ENCODE results near the gene HDAC4.

HDAC4 gene

DNA sequence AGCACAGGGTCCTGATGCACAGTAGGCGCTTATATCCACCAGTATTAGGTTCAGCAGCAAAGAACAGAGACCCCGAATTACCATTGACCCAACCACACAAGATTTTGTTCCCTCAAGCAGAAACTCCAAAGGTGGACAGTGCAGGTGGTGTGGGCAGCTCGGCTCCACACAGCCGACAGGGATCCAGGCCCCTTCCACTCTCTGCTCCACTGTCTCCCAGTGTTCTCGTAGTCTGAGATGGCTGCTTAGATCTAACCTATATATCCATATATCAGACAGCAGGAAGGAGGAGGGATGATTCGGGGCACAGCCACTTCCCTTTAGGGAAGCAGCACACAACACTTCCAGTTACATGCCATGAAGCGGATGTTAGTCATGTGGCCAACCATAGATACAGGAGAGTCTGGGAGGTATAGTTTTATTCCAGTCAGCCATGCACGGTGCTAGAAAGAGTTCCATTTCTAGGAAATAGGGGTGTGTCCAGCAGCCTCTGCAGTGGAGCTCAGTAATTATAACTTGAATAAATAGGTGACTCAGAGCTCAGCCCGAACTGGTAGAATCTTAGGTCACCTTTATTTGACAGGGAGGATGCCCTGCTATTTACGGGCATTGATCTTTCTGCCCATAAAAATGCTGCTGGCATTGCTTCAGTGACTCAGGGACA, 394.1 kb downstream of the HDAC4 start:
- H3K27ac ChIP-seq, result no peak overlapping the region
- TF ChIP-seq, protein P1, sequence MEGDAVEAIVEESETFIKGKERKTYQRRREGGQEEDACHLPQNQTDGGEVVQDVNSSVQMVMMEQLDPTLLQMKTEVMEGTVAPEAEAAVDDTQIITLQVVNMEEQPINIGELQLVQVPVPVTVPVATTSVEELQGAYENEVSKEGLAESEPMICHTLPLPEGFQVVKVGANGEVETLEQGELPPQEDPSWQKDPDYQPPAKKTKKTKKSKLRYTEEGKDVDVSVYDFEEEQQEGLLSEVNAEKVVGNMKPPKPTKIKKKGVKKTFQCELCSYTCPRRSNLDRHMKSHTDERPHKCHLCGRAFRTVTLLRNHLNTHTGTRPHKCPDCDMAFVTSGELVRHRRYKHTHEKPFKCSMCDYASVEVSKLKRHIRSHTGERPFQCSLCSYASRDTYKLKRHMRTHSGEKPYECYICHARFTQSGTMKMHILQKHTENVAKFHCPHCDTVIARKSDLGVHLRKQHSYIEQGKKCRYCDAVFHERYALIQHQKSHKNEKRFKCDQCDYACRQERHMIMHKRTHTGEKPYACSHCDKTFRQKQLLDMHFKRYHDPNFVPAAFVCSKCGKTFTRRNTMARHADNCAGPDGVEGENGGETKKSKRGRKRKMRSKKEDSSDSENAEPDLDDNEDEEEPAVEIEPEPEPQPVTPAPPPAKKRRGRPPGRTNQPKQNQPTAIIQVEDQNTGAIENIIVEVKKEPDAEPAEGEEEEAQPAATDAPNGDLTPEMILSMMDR (IDR thresholded peaks at IDR 0.05), result no peak
- no peak for TF ChIP-seq ZFX (IDR thresholded peaks at IDR 0.05; ENCODE audit: borderline replicate concordance)

DNA sequence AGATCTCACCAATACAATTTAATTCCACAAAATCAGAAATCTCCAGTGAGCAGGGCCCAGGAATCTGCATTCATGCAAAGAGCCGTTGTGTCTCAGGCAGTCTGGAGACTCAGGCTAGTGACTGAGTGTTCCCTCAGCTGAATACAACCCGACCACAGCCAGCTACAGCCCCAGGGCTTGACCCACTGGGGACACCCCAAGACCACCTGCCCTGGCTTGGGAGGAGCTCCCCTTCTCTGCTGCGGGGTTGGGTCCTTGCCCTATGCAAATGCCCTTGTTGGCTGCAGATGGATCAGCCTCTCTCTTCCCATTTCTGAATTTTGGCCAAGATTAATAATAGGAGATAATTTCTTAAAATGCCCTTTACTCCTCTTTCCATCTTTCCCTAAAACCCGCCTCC, 395.2 kb downstream of the HDAC4 start:
- TF ChIP-seq, protein P1 (IDR thresholded peaks at IDR 0.05), result no peak
- no peak for TF ChIP-seq ZFX (IDR thresholded peaks at IDR 0.05; ENCODE audit: borderline replicate concordance)
- no peak overlapping the region for H3K27ac ChIP-seq

DNA sequence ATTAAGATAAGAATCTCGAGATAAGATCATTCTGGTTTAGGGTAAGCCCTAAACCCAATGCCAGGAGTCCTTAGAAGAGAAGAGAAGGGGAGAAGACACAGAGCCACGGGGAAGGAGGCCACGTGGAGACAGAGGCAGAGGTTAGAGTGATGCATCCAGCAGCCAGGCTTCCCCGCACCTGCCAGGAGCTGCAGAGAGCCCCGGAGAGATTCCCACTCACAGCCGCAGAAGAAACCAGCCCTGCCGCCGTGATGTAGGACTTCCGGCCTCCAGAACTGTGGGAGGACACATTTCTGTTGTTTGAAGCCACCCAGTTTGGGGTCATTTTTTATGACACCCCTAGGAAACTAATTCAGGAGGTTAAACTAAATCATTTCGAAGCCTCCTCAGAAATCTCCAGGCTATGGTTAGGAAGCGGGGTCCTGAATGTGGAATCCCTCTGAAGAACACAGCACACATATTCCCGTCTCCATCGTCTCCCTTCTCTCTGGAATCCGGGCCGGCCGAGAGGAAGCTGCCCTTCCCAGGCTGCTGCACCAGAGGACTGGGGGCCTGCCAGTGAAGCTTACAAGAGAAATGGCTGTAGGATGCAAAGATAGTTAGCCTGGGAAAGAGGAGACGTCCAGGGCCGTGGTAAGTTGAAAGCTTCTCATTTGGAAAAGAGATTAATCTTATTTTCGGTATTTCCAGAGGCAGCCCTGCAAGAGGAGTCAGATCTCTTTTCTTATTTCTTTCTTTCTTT, 396.4 kb downstream of the HDAC4 start:
- no peak overlapping the region for H3K27ac ChIP-seq
- no peak for TF ChIP-seq ZFX (IDR thresholded peaks at IDR 0.05; ENCODE audit: borderline replicate concordance)
- TF ChIP-seq, protein P1 (IDR thresholded peaks at IDR 0.05), result no peak

DNA sequence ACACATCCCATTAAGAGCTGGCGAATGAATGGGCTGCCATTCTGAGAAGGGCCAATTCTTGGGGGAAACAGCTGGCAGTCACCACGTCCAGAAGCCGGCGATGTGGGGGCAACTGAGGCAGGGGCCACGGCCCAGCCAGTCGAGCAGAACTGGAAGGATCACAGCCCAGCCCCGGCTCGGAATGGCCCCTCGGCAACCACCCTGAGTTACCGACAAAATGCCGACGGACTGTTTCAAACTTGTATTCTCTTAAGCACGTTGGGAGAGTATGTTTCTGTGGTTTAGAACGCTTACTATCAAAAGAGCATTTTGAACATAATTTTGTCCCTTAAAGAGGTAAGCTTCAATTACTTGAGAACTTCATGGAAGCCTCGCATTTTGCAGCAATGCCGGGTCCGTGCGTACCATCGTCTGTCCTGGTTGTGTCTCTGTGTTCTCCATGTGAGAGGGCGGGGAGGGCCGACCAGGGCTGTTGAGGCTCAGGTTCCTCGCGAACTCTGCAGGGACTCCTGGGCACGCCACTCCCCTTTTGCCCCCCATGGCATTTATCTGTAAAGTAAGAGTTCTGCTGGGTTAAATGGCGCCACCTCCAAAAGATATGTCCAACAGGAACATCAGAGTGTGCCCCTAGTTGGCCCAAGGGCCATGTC, 397.1 kb downstream of the HDAC4 start:
- TF ChIP-seq ZFX (IDR thresholded peaks at IDR 0.05; ENCODE audit: borderline replicate concordance), result no peak
- TF ChIP-seq, protein P1 (IDR thresholded peaks at IDR 0.05), result no peak

DNA sequence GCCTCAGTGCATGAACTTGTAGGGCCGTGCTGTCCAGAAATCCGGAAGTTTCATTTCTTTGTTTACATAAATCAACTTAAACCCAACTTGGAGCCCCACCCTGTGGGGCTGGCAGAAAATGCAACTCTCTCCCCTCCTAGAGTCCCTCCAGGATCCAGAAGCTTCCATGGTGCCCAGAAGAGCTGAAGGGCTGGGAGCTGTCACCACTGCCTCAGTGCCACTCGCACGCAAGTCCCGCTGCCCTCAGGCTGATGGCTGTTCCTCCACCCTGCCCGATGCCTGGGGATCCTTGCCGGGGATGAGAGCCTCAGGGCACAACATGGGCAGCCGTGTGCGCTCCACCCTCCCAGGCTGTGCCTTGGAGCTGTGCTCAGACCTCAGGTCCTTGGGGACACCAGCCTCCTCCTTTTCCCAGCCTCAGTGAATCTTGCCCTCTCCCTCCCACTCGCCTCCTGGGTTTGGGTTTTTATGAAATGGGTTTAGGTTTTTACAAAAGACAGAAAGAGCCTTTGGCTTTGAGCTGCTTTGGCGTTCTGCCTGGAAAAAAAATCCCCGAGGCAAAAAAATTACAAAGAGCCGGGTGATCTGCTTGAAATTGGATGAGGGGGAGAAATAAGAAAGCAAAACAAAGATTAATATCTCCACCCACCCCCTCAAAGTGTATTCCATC, 397.7 kb downstream of the HDAC4 start:
- TF ChIP-seq, protein P1 (IDR thresholded peaks at IDR 0.05), result no peak
- TF ChIP-seq ZFX (IDR thresholded peaks at IDR 0.05; ENCODE audit: borderline replicate concordance), result no peak
- no peak overlapping the region for H3K27ac ChIP-seq

More for the DNA sequence above, 397.1 kb downstream of the HDAC4 start:
- H3K27ac ChIP-seq, result no peak overlapping the region

DNA sequence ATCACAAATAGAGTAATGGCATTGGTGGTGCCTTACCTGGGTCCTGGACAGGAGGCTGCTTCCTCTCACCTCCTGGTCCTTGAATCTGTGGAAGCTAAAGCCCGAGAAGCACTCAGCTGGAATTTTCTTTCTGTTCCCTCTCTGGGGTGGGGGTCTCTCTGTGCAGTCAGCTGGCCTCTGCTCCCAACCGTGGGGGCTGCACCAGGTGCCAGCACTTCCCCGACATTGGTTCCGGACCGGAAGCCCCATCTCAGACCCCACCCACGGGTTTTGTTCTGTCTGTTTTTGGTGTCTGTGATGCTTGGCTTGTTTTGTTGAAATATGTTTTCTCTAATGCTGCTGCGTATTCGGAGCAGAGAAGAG, 398.2 kb downstream of the HDAC4 start:
- H3K27ac ChIP-seq, result no peak overlapping the region
- TF ChIP-seq ZFX (IDR thresholded peaks at IDR 0.05; ENCODE audit: borderline replicate concordance), result no peak
- TF ChIP-seq, protein P1 (IDR thresholded peaks at IDR 0.05), result no peak

Measured in 22Rv1 (cell line).